GM23338 (cell line): ENCODE measurements around the gene KCNH5. TPM values are rescaled to one million over a fixed set of nuclear protein-coding genes. Genes with fewer than 3 reads are reported as not detected.

Experiments used
- ATAC-seq: fragments of 200-7000 bp; cut with Tn5 transposase; 3 replicates; pipeline ENCODE4 v1.9.1; 2020
- DNase-seq: peaks from one replicate; pipeline ENCODE4 v3.0.0-alpha.2; 2015; ENCODE audit warnings: low spot score
- H2AFZ ChIP-seq: fragments of 200-600 bp; sonication (generic); 2 replicates; pipeline ENCODE4 v1.8.0; 2016; ENCODE audit warnings: antibody characterized with exemption, mild to moderate bottlenecking, moderate library complexity
- H3F3A ChIP-seq: fragments of 200-600 bp; sonication (generic); replicated peaks from 2 replicates; pipeline ENCODE4 v1.8.0; 2017; ENCODE audit warnings: antibody characterized with exemption, mixed run types, low read depth
- H3K27ac ChIP-seq: fragments of 200-600 bp; sonication (generic); 2 replicates; pipeline ENCODE4 v1.6.1; 2016; ENCODE audit warnings: low read depth
- H3K27me3 ChIP-seq: fragments of 200-600 bp; sonication (generic); 2 replicates; pipeline ENCODE4 v1.8.0; 2016; ENCODE audit warnings: mild to moderate bottlenecking, mixed run types, moderate library complexity; ENCODE audit not compliant: insufficient read depth
- H3K36me3 ChIP-seq: fragments of 200-600 bp; sonication (generic); 2 replicates; pipeline ENCODE4 v1.8.0; 2016; ENCODE audit warnings: mild to moderate bottlenecking; ENCODE audit not compliant: insufficient read depth
- H3K4me1 ChIP-seq: fragments of 200-600 bp; sonication (generic); 2 replicates; pipeline ENCODE4 v1.8.0; 2016; ENCODE audit warnings: mild to moderate bottlenecking, moderate library complexity; ENCODE audit not compliant: insufficient read depth
- H3K4me2 ChIP-seq: fragments of 200-600 bp; sonication (generic); 2 replicates; pipeline ENCODE4 v1.7.1; 2017; ENCODE audit warnings: mixed run types
- H3K4me3 ChIP-seq: fragments of 200-600 bp; sonication (generic); 2 replicates; pipeline ENCODE4 v1.6.1; 2016; ENCODE audit warnings: mixed run types
- H3K79me2 ChIP-seq: fragments of 200-600 bp; sonication (generic); replicated peaks from 2 replicates; pipeline ENCODE4 v1.8.0; 2017; ENCODE audit warnings: mild to moderate bottlenecking; ENCODE audit not compliant: insufficient read depth
- H3K9me2 ChIP-seq: fragments of 200-600 bp; sonication (generic); 2 replicates; pipeline ENCODE4 v1.8.0; 2017; ENCODE audit not compliant: insufficient read depth
- H4K20me1 ChIP-seq: fragments of 200-600 bp; sonication (generic); replicated peaks from 2 replicates; pipeline ENCODE4 v1.8.0; 2017; ENCODE audit warnings: mild to moderate bottlenecking; ENCODE audit not compliant: insufficient read depth
- H3K27ac Mint-ChIP-seq: 2 replicates; pipeline ENCODE4 v1.8.0; 2020; ENCODE audit warnings: inconsistent platforms, mild to moderate bottlenecking, moderate library complexity, mixed read lengths
- H3K27me3 Mint-ChIP-seq: 3 replicates; pipeline ENCODE4 v1.8.0; 2022; ENCODE audit warnings: low read depth, mild to moderate bottlenecking, moderate library complexity, mixed read lengths, inconsistent platforms; ENCODE audit not compliant: insufficient read depth, poor library complexity
- H3K36me3 Mint-ChIP-seq: 3 replicates; pipeline ENCODE4 v1.8.0; 2021; ENCODE audit warnings: low read depth, mild to moderate bottlenecking, inconsistent platforms, moderate library complexity, mixed read lengths
- H3K4me1 Mint-ChIP-seq: 3 replicates; pipeline ENCODE4 v1.8.0; 2020; ENCODE audit warnings: mild to moderate bottlenecking, inconsistent platforms, mixed read lengths
- H3K4me3 Mint-ChIP-seq: 3 replicates; pipeline ENCODE4 v1.8.0; 2021; ENCODE audit warnings: moderate library complexity, mild to moderate bottlenecking, inconsistent platforms, mixed read lengths
- H3K9me3 Mint-ChIP-seq: 3 replicates; pipeline ENCODE4 v1.8.0; 2020; ENCODE audit warnings: moderate library complexity, mild to moderate bottlenecking, inconsistent platforms, mixed read lengths
- CREB1 ChIP-seq: fragments of 250-450 bp; sonication (Bioruptor Pico); IDR thresholded peaks from 2 replicates; pipeline ENCODE4 v1.5.0; 2020; ENCODE audit warnings: low read depth, mild to moderate bottlenecking, moderate library complexity
- CTCF ChIP-seq, 2 experiments: fragments of 200-600 bp in 1 of 2; sonication (generic) in 1 of 2; conservative IDR thresholded peaks; 2 replicates each; pipeline versions ENCODE4 v1.5.1 to v1.6.1; 2016 to 2017; ENCODE audit warnings: antibody characterized with exemption in 2 of 2, low read depth in 2 of 2, mild to moderate bottlenecking in 2 of 2, moderate library complexity in 1 of 2
- ETS1 ChIP-seq: IDR thresholded peaks from 2 replicates; pipeline ENCODE4 v1.6.1; 2016; ENCODE audit warnings: antibody characterized with exemption
- EZH2 ChIP-seq: fragments of 200-600 bp; sonication (generic); IDR thresholded peaks from one replicate; pipeline ENCODE4 v1.8.0; 2017; ENCODE audit warnings: antibody characterized with exemption, mild to moderate bottlenecking, low read depth; ENCODE audit not compliant: unreplicated experiment
- EZH2phosphoT487 ChIP-seq: fragments of 200-600 bp; sonication (generic); IDR thresholded peaks from one replicate; pipeline ENCODE4 v1.8.1; 2018; ENCODE audit warnings: antibody characterized with exemption; ENCODE audit not compliant: unreplicated experiment
- JUNB ChIP-seq: IDR thresholded peaks from one replicate; pipeline ENCODE4 v1.6.1; 2016; ENCODE audit warnings: antibody characterized with exemption; ENCODE audit not compliant: unreplicated experiment
- NANOG ChIP-seq: IDR thresholded peaks from 2 replicates; pipeline ENCODE4 v1.6.1; 2016; ENCODE audit warnings: antibody characterized with exemption, borderline replicate concordance
- POLR2AphosphoS5 ChIP-seq: IDR thresholded peaks from 2 replicates; pipeline ENCODE4 v1.6.1; 2016; ENCODE audit warnings: antibody characterized with exemption, low read depth
- STAT1 ChIP-seq: IDR thresholded peaks from one replicate; pipeline ENCODE4 v1.6.1; 2016; ENCODE audit warnings: antibody characterized with exemption; ENCODE audit not compliant: unreplicated experiment
- ZNF114 ChIP-seq: fragments of 250-450 bp; sonication (Bioruptor Pico); IDR thresholded peaks from 2 replicates; pipeline ENCODE4 v1.5.0; 2020; ENCODE audit warnings: mild to moderate bottlenecking, moderate library complexity
- ZNF331 ChIP-seq: fragments of 250-450 bp; sonication (Bioruptor Pico); IDR thresholded peaks from 2 replicates; pipeline ENCODE4 v1.5.0; 2020; ENCODE audit warnings: low read depth, mild to moderate bottlenecking, moderate library complexity
- polyA plus RNA-seq: library from polyadenylated mRNA; unstranded; fragments of >200 nt; fragmentation: Nextera tagmentation; extraction: Ambion mirVana; gene quantifications from 2 replicates; pipeline ENCODE4 v1.2.1, GENCODE V29; 2016
- total RNA-seq: library from RNA; depleted of rRNA; stranded (reverse); fragments of >200 nt; shearing (Covaris generic); gene quantifications from 2 replicates; pipeline ENCODE4 v1.2.3, GENCODE V29; 2014
- TF ChIP-seq, protein P1 (sequence below): fragments of 250-450 bp; sonication (Bioruptor Pico); IDR thresholded peaks from 2 replicates; pipeline ENCODE4 v1.5.0; 2020; ENCODE audit warnings: mild to moderate bottlenecking, moderate library complexity
- TF ChIP-seq, protein P2 (sequence below): IDR thresholded peaks from one replicate; pipeline ENCODE4 v1.6.1; 2018; ENCODE audit warnings: antibody characterized with exemption; ENCODE audit not compliant: unreplicated experiment

The KCNH5 gene
- total and polyA plus RNA-seq, 2 experiments from 2014 or later = 0.71 to 0.83 TPM

- no peaks in the 10 kb centered on the region for H3K9me2 ChIP-seq
- H3K27ac ChIP-seq = no peak overlapping the region
- H3K4me2 ChIP-seq = no peak overlapping the region
- ATAC-seq (no peak), DNase-seq (no peak)
- H2AFZ ChIP-seq = no peak overlapping the region
- no peak overlapping the region for H3K27ac Mint-ChIP-seq
- no peaks in the 10 kb centered on the region for H3K36me3 ChIP-seq
- no peaks in the 10 kb centered on the region for H3K4me1 ChIP-seq
- H3K4me3 Mint-ChIP-seq = no peak overlapping the region
- no peaks in the 10 kb centered on the region for H3K79me2 ChIP-seq
- H3K27me3 ChIP-seq = no peaks in the 10 kb centered on the region
- no peaks in the 10 kb centered on the region for H4K20me1 ChIP-seq
- H3K4me3 ChIP-seq = no peak overlapping the region
- no peaks in the 10 kb centered on the region for H3K27me3 Mint-ChIP-seq
- H3K36me3 Mint-ChIP-seq = peaks cover 7% of the 10 kb centered on the region; the same call in 2 of the 3 replicates
- no peaks in the 10 kb centered on the region for H3K4me1 Mint-ChIP-seq
- H3K9me3 Mint-ChIP-seq = peaks cover 6% of the 10 kb centered on the region
- TF ChIP-seq, protein P1, sequence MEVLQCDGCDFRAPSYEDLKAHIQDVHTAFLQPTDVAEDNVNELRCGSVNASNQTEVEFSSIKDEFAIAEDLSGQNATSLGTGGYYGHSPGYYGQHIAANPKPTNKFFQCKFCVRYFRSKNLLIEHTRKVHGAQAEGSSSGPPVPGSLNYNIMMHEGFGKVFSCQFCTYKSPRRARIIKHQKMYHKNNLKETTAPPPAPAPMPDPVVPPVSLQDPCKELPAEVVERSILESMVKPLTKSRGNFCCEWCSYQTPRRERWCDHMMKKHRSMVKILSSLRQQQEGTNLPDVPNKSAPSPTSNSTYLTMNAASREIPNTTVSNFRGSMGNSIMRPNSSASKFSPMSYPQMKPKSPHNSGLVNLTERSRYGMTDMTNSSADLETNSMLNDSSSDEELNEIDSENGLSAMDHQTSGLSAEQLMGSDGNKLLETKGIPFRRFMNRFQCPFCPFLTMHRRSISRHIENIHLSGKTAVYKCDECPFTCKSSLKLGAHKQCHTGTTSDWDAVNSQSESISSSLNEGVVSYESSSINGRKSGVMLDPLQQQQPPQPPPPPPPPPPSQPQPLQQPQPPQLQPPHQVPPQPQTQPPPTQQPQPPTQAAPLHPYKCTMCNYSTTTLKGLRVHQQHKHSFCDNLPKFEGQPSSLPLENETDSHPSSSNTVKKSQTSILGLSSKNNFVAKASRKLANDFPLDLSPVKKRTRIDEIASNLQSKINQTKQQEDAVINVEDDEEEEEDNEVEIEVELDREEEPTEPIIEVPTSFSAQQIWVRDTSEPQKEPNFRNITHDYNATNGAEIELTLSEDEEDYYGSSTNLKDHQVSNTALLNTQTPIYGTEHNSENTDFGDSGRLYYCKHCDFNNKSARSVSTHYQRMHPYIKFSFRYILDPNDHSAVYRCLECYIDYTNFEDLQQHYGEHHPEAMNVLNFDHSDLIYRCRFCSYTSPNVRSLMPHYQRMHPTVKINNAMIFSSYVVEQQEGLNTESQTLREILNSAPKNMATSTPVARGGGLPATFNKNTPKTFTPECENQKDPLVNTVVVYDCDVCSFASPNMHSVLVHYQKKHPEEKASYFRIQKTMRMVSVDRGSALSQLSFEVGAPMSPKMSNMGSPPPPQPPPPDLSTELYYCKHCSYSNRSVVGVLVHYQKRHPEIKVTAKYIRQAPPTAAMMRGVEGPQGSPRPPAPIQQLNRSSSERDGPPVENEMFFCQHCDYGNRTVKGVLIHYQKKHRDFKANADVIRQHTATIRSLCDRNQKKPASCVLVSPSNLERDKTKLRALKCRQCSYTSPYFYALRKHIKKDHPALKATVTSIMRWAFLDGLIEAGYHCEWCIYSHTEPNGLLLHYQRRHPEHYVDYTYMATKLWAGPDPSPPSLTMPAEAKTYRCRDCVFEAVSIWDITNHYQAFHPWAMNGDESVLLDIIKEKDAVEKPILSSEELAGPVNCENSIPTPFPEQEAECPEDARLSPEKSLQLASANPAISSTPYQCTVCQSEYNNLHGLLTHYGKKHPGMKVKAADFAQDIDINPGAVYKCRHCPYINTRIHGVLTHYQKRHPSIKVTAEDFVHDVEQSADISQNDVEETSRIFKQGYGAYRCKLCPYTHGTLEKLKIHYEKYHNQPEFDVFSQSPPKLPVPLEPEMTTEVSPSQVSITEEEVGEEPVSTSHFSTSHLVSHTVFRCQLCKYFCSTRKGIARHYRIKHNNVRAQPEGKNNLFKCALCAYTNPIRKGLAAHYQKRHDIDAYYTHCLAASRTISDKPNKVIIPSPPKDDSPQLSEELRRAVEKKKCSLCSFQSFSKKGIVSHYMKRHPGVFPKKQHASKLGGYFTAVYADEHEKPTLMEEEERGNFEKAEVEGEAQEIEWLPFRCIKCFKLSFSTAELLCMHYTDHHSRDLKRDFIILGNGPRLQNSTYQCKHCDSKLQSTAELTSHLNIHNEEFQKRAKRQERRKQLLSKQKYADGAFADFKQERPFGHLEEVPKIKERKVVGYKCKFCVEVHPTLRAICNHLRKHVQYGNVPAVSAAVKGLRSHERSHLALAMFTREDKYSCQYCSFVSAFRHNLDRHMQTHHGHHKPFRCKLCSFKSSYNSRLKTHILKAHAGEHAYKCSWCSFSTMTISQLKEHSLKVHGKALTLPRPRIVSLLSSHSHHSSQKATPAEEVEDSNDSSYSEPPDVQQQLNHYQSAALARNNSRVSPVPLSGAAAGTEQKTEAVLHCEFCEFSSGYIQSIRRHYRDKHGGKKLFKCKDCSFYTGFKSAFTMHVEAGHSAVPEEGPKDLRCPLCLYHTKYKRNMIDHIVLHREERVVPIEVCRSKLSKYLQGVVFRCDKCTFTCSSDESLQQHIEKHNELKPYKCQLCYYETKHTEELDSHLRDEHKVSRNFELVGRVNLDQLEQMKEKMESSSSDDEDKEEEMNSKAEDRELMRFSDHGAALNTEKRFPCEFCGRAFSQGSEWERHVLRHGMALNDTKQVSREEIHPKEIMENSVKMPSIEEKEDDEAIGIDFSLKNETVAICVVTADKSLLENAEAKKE (CRISPR knock-in tag) = no peak
- TF ChIP-seq ZNF114 (CRISPR knock-in tag) (no peak), EZH2 (no peak), EZH2phosphoT487 (no peak), ZNF331 (no peak), NANOG (no peak), CREB1 (CRISPR knock-in tag) (no peak), POLR2AphosphoS5 (no peak), CTCF (conservative IDR thresholded peaks at IDR 0.05; ENCODE audit: low read depth in 2 of 2) (no peak), STAT1 (no peak), ETS1 (no peak), JUNB (no peak)
- TF ChIP-seq, protein P2, sequence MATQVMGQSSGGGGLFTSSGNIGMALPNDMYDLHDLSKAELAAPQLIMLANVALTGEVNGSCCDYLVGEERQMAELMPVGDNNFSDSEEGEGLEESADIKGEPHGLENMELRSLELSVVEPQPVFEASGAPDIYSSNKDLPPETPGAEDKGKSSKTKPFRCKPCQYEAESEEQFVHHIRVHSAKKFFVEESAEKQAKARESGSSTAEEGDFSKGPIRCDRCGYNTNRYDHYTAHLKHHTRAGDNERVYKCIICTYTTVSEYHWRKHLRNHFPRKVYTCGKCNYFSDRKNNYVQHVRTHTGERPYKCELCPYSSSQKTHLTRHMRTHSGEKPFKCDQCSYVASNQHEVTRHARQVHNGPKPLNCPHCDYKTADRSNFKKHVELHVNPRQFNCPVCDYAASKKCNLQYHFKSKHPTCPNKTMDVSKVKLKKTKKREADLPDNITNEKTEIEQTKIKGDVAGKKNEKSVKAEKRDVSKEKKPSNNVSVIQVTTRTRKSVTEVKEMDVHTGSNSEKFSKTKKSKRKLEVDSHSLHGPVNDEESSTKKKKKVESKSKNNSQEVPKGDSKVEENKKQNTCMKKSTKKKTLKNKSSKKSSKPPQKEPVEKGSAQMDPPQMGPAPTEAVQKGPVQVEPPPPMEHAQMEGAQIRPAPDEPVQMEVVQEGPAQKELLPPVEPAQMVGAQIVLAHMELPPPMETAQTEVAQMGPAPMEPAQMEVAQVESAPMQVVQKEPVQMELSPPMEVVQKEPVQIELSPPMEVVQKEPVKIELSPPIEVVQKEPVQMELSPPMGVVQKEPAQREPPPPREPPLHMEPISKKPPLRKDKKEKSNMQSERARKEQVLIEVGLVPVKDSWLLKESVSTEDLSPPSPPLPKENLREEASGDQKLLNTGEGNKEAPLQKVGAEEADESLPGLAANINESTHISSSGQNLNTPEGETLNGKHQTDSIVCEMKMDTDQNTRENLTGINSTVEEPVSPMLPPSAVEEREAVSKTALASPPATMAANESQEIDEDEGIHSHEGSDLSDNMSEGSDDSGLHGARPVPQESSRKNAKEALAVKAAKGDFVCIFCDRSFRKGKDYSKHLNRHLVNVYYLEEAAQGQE = no peak
- no peaks in the 10 kb centered on the region for H3F3A ChIP-seq
These were observed 10.4 kb upstream of the KCNH5 start for GRCh38 chr14:63055631-63056030.
